ENCODE data around the gene CDC34.

GRCh38 chr19:530134-531008, 1.2 kb upstream of the CDC34 start:
- TF ChIP-seq, protein P1, sequence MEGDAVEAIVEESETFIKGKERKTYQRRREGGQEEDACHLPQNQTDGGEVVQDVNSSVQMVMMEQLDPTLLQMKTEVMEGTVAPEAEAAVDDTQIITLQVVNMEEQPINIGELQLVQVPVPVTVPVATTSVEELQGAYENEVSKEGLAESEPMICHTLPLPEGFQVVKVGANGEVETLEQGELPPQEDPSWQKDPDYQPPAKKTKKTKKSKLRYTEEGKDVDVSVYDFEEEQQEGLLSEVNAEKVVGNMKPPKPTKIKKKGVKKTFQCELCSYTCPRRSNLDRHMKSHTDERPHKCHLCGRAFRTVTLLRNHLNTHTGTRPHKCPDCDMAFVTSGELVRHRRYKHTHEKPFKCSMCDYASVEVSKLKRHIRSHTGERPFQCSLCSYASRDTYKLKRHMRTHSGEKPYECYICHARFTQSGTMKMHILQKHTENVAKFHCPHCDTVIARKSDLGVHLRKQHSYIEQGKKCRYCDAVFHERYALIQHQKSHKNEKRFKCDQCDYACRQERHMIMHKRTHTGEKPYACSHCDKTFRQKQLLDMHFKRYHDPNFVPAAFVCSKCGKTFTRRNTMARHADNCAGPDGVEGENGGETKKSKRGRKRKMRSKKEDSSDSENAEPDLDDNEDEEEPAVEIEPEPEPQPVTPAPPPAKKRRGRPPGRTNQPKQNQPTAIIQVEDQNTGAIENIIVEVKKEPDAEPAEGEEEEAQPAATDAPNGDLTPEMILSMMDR (conservative IDR thresholded peaks at IDR 0.05) = no peak
- TF ChIP-seq ZFX (IDR thresholded peaks at IDR 0.05) = no peak
